Heart left ventricle (tissue), 16 donors: ENCODE data around the gene DGAT2. TPM values are rescaled to one million over a fixed set of nuclear protein-coding genes. Genes with fewer than 3 reads are reported as not detected.

Source experiments
- ATAC-seq, 4 donors: fragments of 200-7000 bp; cut with Tn5 transposase; one replicate each; pipeline ENCODE4 v1.9.1; 2020 to 2022; ENCODE audit warnings: moderate library complexity in 4 of 4, mild to moderate bottlenecking in 3 of 4, moderate number of reproducible peaks in 1 of 4
- DNase-seq, 5 donors: peaks; one replicate each; pipeline ENCODE4 v3.0.0-alpha.2; 2020
- H3K27ac ChIP-seq, 12 donors: fragments of 200-600 bp; sonication (generic) in 4 of 12; one replicate each; pipeline versions ENCODE4 v1.5.0 to v1.8.0; 2016 to 2022; ENCODE audit warnings: mild to moderate bottlenecking in 2 of 12
- H3K27me3 ChIP-seq, 9 donors: fragments of 200-600 bp; sonication (generic) in 2 of 9; one replicate each; pipeline versions ENCODE4 v1.5.1 to v1.8.0; 2016 to 2022; ENCODE audit warnings: mild to moderate bottlenecking in 3 of 9
- H3K36me3 ChIP-seq, 9 donors: fragments of 200-600 bp; sonication (generic) in 2 of 9; one replicate each; pipeline versions ENCODE4 v1.5.0 to v1.8.0; 2018 to 2022; ENCODE audit warnings: mild to moderate bottlenecking in 2 of 9
- H3K4me1 ChIP-seq, 12 donors: fragments of 200-600 bp; sonication (generic) in 4 of 12; one replicate each; pipeline versions ENCODE4 v1.5.0 to v1.8.0; 2016 to 2022; ENCODE audit warnings: mild to moderate bottlenecking in 3 of 12
- H3K4me3 ChIP-seq, 12 donors: fragments of 200-600 bp; sonication (generic) in 4 of 12; one replicate each; pipeline versions ENCODE4 v1.5.0 to v1.8.0; 2017 to 2022; ENCODE audit warnings: mild to moderate bottlenecking in 9 of 12, moderate library complexity in 4 of 12
- H3K9me3 ChIP-seq, 12 donors: fragments of 200-600 bp; sonication (generic) in 4 of 12; one replicate each; pipeline versions ENCODE4 v1.5.0 to v1.8.0; 2016 to 2022; ENCODE audit warnings: mild to moderate bottlenecking in 1 of 12
- CTCF ChIP-seq, 12 donors: fragments of 200-600 bp; sonication (generic) in 4 of 12; IDR thresholded peaks; one replicate each; pipeline versions ENCODE4 v1.5.0 to v1.8.0; 2018 to 2022; ENCODE audit warnings: antibody characterized with exemption in 12 of 12, mild to moderate bottlenecking in 5 of 12
- POLR2A ChIP-seq, 2 donors: fragments of 450-650 bp; IDR thresholded peaks; one replicate each; pipeline ENCODE4 v1.6.1; 2017; ENCODE audit warnings: antibody characterized with exemption in 2 of 2, mild to moderate bottlenecking in 2 of 2, moderate library complexity in 2 of 2
- WGBS, 4 donors: extraction: QIAGEN DNeasy Blood & Tissue Kit in 2 of 4; methylation state at CpG; one replicate each; pipeline versions ENCODE4 v1.1.5 to v1.1.7; 2013 to 2018; 5-methylcytosine and 5-hydroxymethylcytosine counted together
- intact Hi-C, 10 donors: fragments of 100-400 bp; cut with DNase I; formaldehyde crosslinking; loops; one replicate each; pipeline versions ENCODE4 v1.11.1 to v1.14.2; 2022
- polyA plus RNA-seq, 2 donors: library from polyadenylated mRNA; stranded (reverse); fragments of 200-250 nt; gene quantifications; one replicate each; pipeline ENCODE4 v1.2.3, GENCODE V29; 2013
- total RNA-seq, 9 donors: library from RNA; depleted of rRNA in 2 of 9; stranded (reverse); fragments of >200 nt in 2 of 9; fragmentation: NEBNext Ultra II Directional in 3 of 9; extraction: Animal tissue kit (Norgen Biotek cat#: 25700) in 3 of 9; gene quantifications; one replicate each; pipeline versions ENCODE4 v1.1.0 to v1.2.4, GENCODE V29; 2016 to 2023
- donor health status: ischemic (EF 13 %, LVEDD 7.1; RV severe dilation, severe dysfunction).
- donor health status: healthy with polysubstance abuse.
- donor health status: DM: no; HTN: yes; CAD: no.
- donor health status: DM: no; HTN: no; CAD: no.
- donor health status: ischemic (EF 25% LVEDD 6.9; RV normal size, moderate dysfunction).
- donor health status: ischemic (EF 25% LVEDD 5.7; RV mildly dilated, moderate dysfunction).
- donor health status: healthy.
- donor health status: DM: yes; HTN: yes; CAD: no.
- donor health status: ischemic (EF 35%, LVEDD 5.7; RV mildly dilated, moderate dysfunction).
- donor health status: nonischemic (EF 11% LVEDD 7.7; RV severe dilation, severe dysfunction).
- donor health status: DM: yes; HTN: yes; CAD: no.
- donor health status: PGD.
- donor health status: ischemic (EF 29% LVEDD 5.4; RV normal size, mild dysfunction).
- donor health status: nonischemic (EF 23%, LVEDD 6.1; RV moderate dilation, normal function).

DGAT2 gene
- total and polyA plus RNA-seq, 11 donors, result 4.0 to 48.3 (median 8.3) TPM

GRCh38 chr11:75781296-75781695 lies 12.7 kb downstream of the DGAT2 start:
- Histone ChIP-seq H3K9me3 (no peaks in the 10 kb centered on the region), H3K27me3 (no peaks in the 10 kb centered on the region), H3K36me3 (no peaks in the 10 kb centered on the region), H3K4me3 (no peak overlapping the region), H3K27ac (no peak overlapping the region), H3K4me1 (peaks cover 0 to 17% (median 0%) of the 10 kb centered on the region in 12 donors)
- WGBS, 4 donors, result 90 to 97% (median 94%) methylated on average over 5 to 7 of the region's 7 CpGs
- intact Hi-C loops, result no loop called here
- DNase-seq (no peak), ATAC-seq (no peak)
- TF ChIP-seq POLR2A (IDR thresholded peaks at IDR 0.05), result no peak
- TF ChIP-seq CTCF (IDR thresholded peaks at IDR 0.05), result no peak

- H3K9me3 ChIP-seq, result no peaks in the 10 kb centered on the region
- H3K36me3 ChIP-seq, result no peaks in the 10 kb centered on the region
- DNase-seq (no peak), ATAC-seq (no peak)
- no peak overlapping the region for H3K4me3 ChIP-seq
- peaks cover 0 to 11% (median 0%) of the 10 kb centered on the region in 12 donors for H3K4me1 ChIP-seq
- no peaks in the 10 kb centered on the region for H3K27me3 ChIP-seq
- TF ChIP-seq POLR2A (IDR thresholded peaks at IDR 0.05), result no peak
- no peak for TF ChIP-seq CTCF (IDR thresholded peaks at IDR 0.05)
- intact Hi-C loops, result no loop called here
- 90 to 94% (median 93%) methylated on average over 9 of the region's 9 CpGs for WGBS, 4 donors
- no peak overlapping the region for H3K27ac ChIP-seq
Measured at GRCh38 chr11:75781831-75782230, 13.3 kb downstream of the DGAT2 start.

- WGBS, 4 donors, result 92 to 100% (median 98%) methylated on average over 4 of the region's 4 CpGs
- H3K4me3 ChIP-seq, result no peak overlapping the region
- H3K9me3 ChIP-seq, result no peaks in the 10 kb centered on the region
- intact Hi-C loops, result no loop called here
- DNase-seq, result no peak
- no peak for TF ChIP-seq CTCF (IDR thresholded peaks at IDR 0.05)
- no peak for TF ChIP-seq POLR2A (IDR thresholded peaks at IDR 0.05)
- H3K27ac ChIP-seq, result no peak overlapping the region
- no peak for ATAC-seq
- H3K4me1 ChIP-seq, result peaks cover 0 to 3% (median 0%) of the 10 kb centered on the region in 12 donors
- no peaks in the 10 kb centered on the region for H3K27me3 ChIP-seq
- H3K36me3 ChIP-seq, result no peaks in the 10 kb centered on the region
Measured at GRCh38 chr11:75782540-75783263, 14.1 kb downstream of the DGAT2 start.

GRCh38 chr11:75783416-75784084 lies 15.0 kb downstream of the DGAT2 start:
- Histone ChIP-seq H3K36me3 (no peaks in the 10 kb centered on the region), H3K27me3 (no peaks in the 10 kb centered on the region), H3K4me3 (no peak overlapping the region), H3K9me3 (no peaks in the 10 kb centered on the region), H3K27ac (no peak overlapping the region), H3K4me1 (no peaks in the 10 kb centered on the region)
- TF ChIP-seq CTCF (IDR thresholded peaks at IDR 0.05) (no peak), POLR2A (IDR thresholded peaks at IDR 0.05) (no peak)
- DNase-seq (no peak), ATAC-seq (no peak)
- 85 to 91% (median 85%) methylated on average over 4 of the region's 4 CpGs for WGBS, 4 donors
- intact Hi-C loops, result no loop called here
